ENCODE measurements around the gene APC2. TPM values are rescaled to one million over a fixed set of nuclear protein-coding genes. Genes with fewer than 3 reads are reported as not detected.
"Not testable (repeated sequence)": the region's sequence is repeated elsewhere in the genome, so short reads cannot be mapped to it uniquely, and the experiment has no call there.

APC2 gene
- total RNA-seq, 1 experiment from 2014 or later = 1.6 TPM

GRCh38 chr19:1516395-1516753, 66.5 kb downstream of the APC2 start:
- BruUV-seq (replicated peaks) = no TSS peak
- Histone ChIP-seq H3F3A (ENCODE audit: insufficient read depth, low read depth) (no peaks in the 10 kb centered on the region), H4K20me1 (ENCODE audit: insufficient read depth) (no peaks in the 10 kb centered on the region), H3K36me3 (ENCODE audit: low read depth) (no peaks in the 10 kb centered on the region), H3K9me3 (ENCODE audit: insufficient read depth, low read depth) (no peaks in the 10 kb centered on the region), H3K79me2 (ENCODE audit: low read depth) (no peaks in the 10 kb centered on the region), H3K4me1 (replicated peaks; ENCODE audit: insufficient read depth) (no peaks in the 10 kb centered on the region; the same call in 1 of the 2 replicates), H3K27ac (no peak overlapping the region), H2AFZ (no peak overlapping the region), H3K4me2 (no peak overlapping the region), H3K4me3 (no peak overlapping the region), H3K9me2 (ENCODE audit: insufficient read depth) (no peaks in the 10 kb centered on the region), H3K27me3 (ENCODE audit: insufficient read depth, low read depth) (no peaks in the 10 kb centered on the region)
- no peak for DNase-seq
- ChIA-PET POLR2A (ENCODE audit: unreplicated experiment) (no interaction called here), CTCF (no interaction called here)
- TF ChIP-seq EZH2 (IDR thresholded peaks at IDR 0.05; ENCODE audit: low read depth) = no peak
- TF ChIP-seq CTCF (conservative IDR thresholded peaks at IDR 0.05) = no peak
- intact Hi-C loops (cut with micrococcal nuclease; ENCODE audit: unreplicated experiment) = no loop called here

DNA sequence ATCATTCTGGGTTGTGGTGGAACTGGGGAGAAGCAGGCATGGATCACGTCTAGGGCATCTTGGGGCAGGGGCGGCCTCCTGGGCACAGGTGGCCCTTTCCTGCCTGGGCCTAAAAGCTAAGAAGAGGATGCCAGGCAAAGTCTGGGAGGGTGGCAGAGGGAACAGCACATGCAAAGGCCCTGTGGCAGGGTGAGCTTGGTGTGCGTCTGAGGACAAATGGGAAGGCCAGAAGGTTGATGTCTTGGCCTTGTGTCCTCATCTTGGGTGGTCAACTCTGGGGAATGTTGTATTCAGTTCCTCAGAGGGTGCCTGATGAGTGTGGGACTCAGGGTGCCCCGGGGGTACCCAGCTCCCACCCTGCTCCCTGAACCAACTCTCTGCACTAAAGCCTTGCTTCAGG, 68.5 kb downstream of the APC2 start:
- no peaks in the 10 kb centered on the region for H3K79me2 ChIP-seq (ENCODE audit: low read depth)
- intact Hi-C loops (cut with micrococcal nuclease; ENCODE audit: unreplicated experiment) = no loop called here
- no peaks in the 10 kb centered on the region for H4K20me1 ChIP-seq (ENCODE audit: insufficient read depth)
- H3K27ac ChIP-seq = no peak overlapping the region
- no peaks in the 10 kb centered on the region for H3K4me1 ChIP-seq (replicated peaks; ENCODE audit: insufficient read depth)
- no TSS peak for BruUV-seq (replicated peaks)
- no peaks in the 10 kb centered on the region for H3F3A ChIP-seq (ENCODE audit: insufficient read depth, low read depth)
- no peak overlapping the region for H2AFZ ChIP-seq
- H3K36me3 ChIP-seq (ENCODE audit: low read depth) = no peaks in the 10 kb centered on the region
- ChIA-PET POLR2A (ENCODE audit: unreplicated experiment) (no interaction called here), CTCF (interaction anchor here (0.6 kb wide), 1 partner anchor 144 kb away, joined by 6 read pairs; no protein-coding TSS in a partner anchor)
- no peaks in the 10 kb centered on the region for H3K9me2 ChIP-seq (ENCODE audit: insufficient read depth)
- DNase-seq = no peak
- no peak overlapping the region for H3K4me3 ChIP-seq
- no peak for TF ChIP-seq EZH2 (IDR thresholded peaks at IDR 0.05; ENCODE audit: low read depth)
- no peak for TF ChIP-seq CTCF (conservative IDR thresholded peaks at IDR 0.05)
- H3K9me3 ChIP-seq (ENCODE audit: insufficient read depth, low read depth) = no peaks in the 10 kb centered on the region
- H3K4me2 ChIP-seq = no peak overlapping the region
- no peaks in the 10 kb centered on the region for H3K27me3 ChIP-seq (ENCODE audit: insufficient read depth, low read depth)

DNA sequence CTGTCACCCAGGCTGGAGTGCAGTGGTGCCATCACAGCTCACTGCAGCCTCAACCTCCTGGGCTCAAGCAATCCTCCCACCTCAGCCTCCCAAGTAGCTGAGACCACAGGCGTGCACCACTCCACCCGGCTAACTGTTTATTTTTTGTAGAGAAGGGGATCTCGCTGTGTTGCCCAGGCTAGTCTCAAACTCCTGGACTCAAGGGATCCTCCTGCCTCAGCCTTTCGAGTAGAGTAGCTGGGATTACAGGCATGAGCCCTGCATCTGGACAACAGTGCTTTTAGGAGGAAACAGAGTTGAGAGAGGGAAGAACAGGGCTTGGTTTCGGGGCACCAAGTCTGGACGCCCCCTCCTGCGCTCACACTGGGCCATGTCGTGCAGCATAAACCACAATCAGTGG, 69.9 kb downstream of the APC2 start:
- H3K27me3 ChIP-seq (ENCODE audit: insufficient read depth, low read depth); H4K20me1 ChIP-seq (ENCODE audit: insufficient read depth); H3K9me2 ChIP-seq (ENCODE audit: insufficient read depth); H3K27ac ChIP-seq; H3K36me3 ChIP-seq (ENCODE audit: low read depth); intact Hi-C loops (cut with micrococcal nuclease; ENCODE audit: unreplicated experiment); H3K9me3 ChIP-seq (ENCODE audit: insufficient read depth, low read depth); DNase-seq; H3K4me2 ChIP-seq; H3K4me1 ChIP-seq (replicated peaks; ENCODE audit: insufficient read depth); BruUV-seq (replicated peaks); H3K4me3 ChIP-seq; H3K79me2 ChIP-seq (ENCODE audit: low read depth); H2AFZ ChIP-seq; CTCF ChIA-PET; H3F3A ChIP-seq (ENCODE audit: insufficient read depth, low read depth): not testable (repeated sequence)
- POLR2A ChIA-PET (ENCODE audit: unreplicated experiment) = interaction anchor here (0.6 kb wide), 1 partner anchor 227 kb away, joined by 4 read pairs; no protein-coding TSS in a partner anchor

DNA sequence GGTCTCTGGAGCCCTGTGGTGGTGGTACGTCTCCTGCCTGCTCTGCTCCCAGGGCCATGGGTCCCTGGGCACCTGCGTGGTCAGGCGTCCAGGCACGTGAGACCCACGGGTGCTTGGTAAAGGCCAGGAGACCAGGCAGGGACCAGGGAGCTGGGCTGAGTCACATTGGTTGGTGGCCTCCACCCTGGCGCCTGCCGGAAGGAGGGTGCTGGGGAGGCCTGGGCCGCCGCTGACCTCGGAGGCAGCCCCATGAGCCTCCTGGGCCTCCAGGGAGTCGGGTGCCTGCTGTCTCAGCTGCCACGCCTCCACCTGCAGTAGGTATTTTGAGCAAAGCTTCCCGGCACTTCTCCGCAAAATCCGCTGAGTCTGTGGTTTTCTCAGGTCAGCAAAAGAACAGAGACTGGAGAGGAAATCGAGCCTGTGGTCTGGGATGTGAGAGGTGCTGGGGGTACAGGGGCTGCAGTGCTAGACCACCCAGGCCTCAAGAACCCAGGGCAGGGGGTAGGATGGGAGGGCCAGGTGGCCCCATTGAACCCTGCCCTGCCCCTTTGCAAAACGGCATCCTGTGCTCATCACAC, 70.4 kb downstream of the APC2 start:
- ChIA-PET CTCF (no interaction called here), POLR2A (ENCODE audit: unreplicated experiment) (interaction anchor here (0.6 kb wide), 1 partner anchor 227 kb away, joined by 4 read pairs; no protein-coding TSS in a partner anchor)
- Histone ChIP-seq H3K36me3 (ENCODE audit: low read depth) (no peaks in the 10 kb centered on the region), H3K27me3 (ENCODE audit: insufficient read depth, low read depth) (no peaks in the 10 kb centered on the region), H3F3A (ENCODE audit: insufficient read depth, low read depth) (no peaks in the 10 kb centered on the region), H3K4me1 (replicated peaks; ENCODE audit: insufficient read depth) (no peaks in the 10 kb centered on the region), H3K4me2 (no peak overlapping the region), H3K9me2 (ENCODE audit: insufficient read depth) (no peaks in the 10 kb centered on the region), H4K20me1 (ENCODE audit: insufficient read depth) (no peaks in the 10 kb centered on the region), H3K9me3 (ENCODE audit: insufficient read depth, low read depth) (no peaks in the 10 kb centered on the region), H3K79me2 (ENCODE audit: low read depth) (no peaks in the 10 kb centered on the region), H3K4me3 (no peak overlapping the region), H2AFZ (no peak overlapping the region), H3K27ac (no peak overlapping the region)
- TF ChIP-seq EZH2 (IDR thresholded peaks at IDR 0.05; ENCODE audit: low read depth) = no peak
- no peak for TF ChIP-seq CTCF (conservative IDR thresholded peaks at IDR 0.05)
- no TSS peak for BruUV-seq (replicated peaks)
- intact Hi-C loops (cut with micrococcal nuclease; ENCODE audit: unreplicated experiment) = no loop called here
- peak in 1 of 2 experiments; percentile 42 for DNase-seq

Data from PC-9 (cell line).